Activated CD8-positive, alpha-beta memory T cell treated with anti-CD3 and anti-CD28 coated beads, Interleukin-2, amount 50 U/mL, for 1 hour (primary cell): ENCODE data around the gene C1orf141.
"Not testable (repeated sequence)": the region's sequence is repeated elsewhere in the genome, so short reads cannot be mapped to it uniquely, and the experiment has no call there.

Experiments used
- DNase-seq: peaks from one replicate; pipeline ENCODE4 v3.0.0-alpha.2; 2020; ENCODE audit errors: extremely low read depth

The C1orf141 gene

GRCh38 chr1:67142931-67143330 is 8.2 kb upstream of the C1orf141 start:
- no peak for DNase-seq

- DNase-seq = not testable (repeated sequence)
These were observed 7.1 kb upstream of the C1orf141 start for GRCh38 chr1:67141832-67142231.

- no peak for DNase-seq
These were observed 5.7 kb upstream of the C1orf141 start for GRCh38 chr1:67140460-67140859.

- DNase-seq = no peak
These were observed 4.2 kb upstream of the C1orf141 start for GRCh38 chr1:67138813-67139499.

- no peak for DNase-seq
These were observed 2.6 kb upstream of the C1orf141 start for GRCh38 chr1:67137307-67137753.

- DNase-seq = no peak
These were observed 584 bp upstream of the C1orf141 start for GRCh38 chr1:67135354-67135753.

- DNase-seq = no peak
These were observed 1.6 kb downstream of the C1orf141 start for GRCh38 chr1:67133177-67133576.

GRCh38 chr1:67130673-67131072 is 4.1 kb downstream of the C1orf141 start:
- no peak for DNase-seq

- DNase-seq = no peak
These were observed 7.8 kb downstream of the C1orf141 start for GRCh38 chr1:67126974-67127373.

- no peak for DNase-seq
These were observed 8.5 kb downstream of the C1orf141 start for GRCh38 chr1:67126111-67126746.

GRCh38 chr1:67124455-67124854 is 10.3 kb downstream of the C1orf141 start:
- no peak for DNase-seq

- no peak for DNase-seq
These were observed 13.7 kb downstream of the C1orf141 start for GRCh38 chr1:67120855-67121619.

- DNase-seq = no peak
These were observed 16.1 kb downstream of the C1orf141 start for GRCh38 chr1:67118646-67119045.

- no peak for DNase-seq
These were observed 16.6 kb downstream of the C1orf141 start for GRCh38 chr1:67118191-67118590.

GRCh38 chr1:67114162-67114561 is 20.6 kb downstream of the C1orf141 start:
- DNase-seq = no peak

GRCh38 chr1:67110352-67110751 is 24.4 kb downstream of the C1orf141 start:
- no peak for DNase-seq

- no peak for DNase-seq
These were observed 29.3 kb downstream of the C1orf141 start for GRCh38 chr1:67105508-67105907.

- DNase-seq = no peak
These were observed 31.2 kb downstream of the C1orf141 start for GRCh38 chr1:67103548-67103947.

- no peak for DNase-seq
These were observed 33.9 kb downstream of the C1orf141 start for GRCh38 chr1:67100833-67101232.

- DNase-seq = no peak
These were observed 37.5 kb downstream of the C1orf141 start for GRCh38 chr1:67097305-67097704.

- no peak for DNase-seq
These were observed 40.6 kb downstream of the C1orf141 start for GRCh38 chr1:67094191-67094590.

GRCh38 chr1:67089685-67090208 is 45.0 kb downstream of the C1orf141 start:
- DNase-seq = no peak

GRCh38 chr1:67088440-67088839 is 46.3 kb downstream of the C1orf141 start:
- no peak for DNase-seq
